ENCODE results near the gene AANAT.

The AANAT gene

GRCh38 chr17:76467366-76467765 is at the start of gene AANAT:
Gene AANAT (plus strand): TSS chr17:76467603. CDS start chr17:76468747, 1,144 bp downstream.
- peaks cover 4% of the 10 kb centered on the region for H3K4me1 Mint-ChIP-seq (ENCODE audit: low read depth)
- H3K27me3 Mint-ChIP-seq: no peaks in the 10 kb centered on the region
- H3K4me3 Mint-ChIP-seq: no peak within 1 kb of the TSS
- H3K9me3 Mint-ChIP-seq: no peaks in the 10 kb centered on the region
- H3K27ac Mint-ChIP-seq: no peak within 1 kb of the TSS
- peaks cover 4% of the 10 kb centered on the region for H3K36me3 Mint-ChIP-seq (ENCODE audit: low read depth)

GRCh38 chr17:76419576-76420260 is 47.7 kb upstream of the AANAT start:
- Mint-ChIP-seq H3K27me3 (no peaks in the 10 kb centered on the region), H3K4me3 (no peak overlapping the region), H3K36me3 (ENCODE audit: low read depth) (peaks cover 20% of the 10 kb centered on the region), H3K27ac (no peak overlapping the region), H3K9me3 (no peaks in the 10 kb centered on the region), H3K4me1 (ENCODE audit: low read depth) (peaks cover 29% of the 10 kb centered on the region)

DNA sequence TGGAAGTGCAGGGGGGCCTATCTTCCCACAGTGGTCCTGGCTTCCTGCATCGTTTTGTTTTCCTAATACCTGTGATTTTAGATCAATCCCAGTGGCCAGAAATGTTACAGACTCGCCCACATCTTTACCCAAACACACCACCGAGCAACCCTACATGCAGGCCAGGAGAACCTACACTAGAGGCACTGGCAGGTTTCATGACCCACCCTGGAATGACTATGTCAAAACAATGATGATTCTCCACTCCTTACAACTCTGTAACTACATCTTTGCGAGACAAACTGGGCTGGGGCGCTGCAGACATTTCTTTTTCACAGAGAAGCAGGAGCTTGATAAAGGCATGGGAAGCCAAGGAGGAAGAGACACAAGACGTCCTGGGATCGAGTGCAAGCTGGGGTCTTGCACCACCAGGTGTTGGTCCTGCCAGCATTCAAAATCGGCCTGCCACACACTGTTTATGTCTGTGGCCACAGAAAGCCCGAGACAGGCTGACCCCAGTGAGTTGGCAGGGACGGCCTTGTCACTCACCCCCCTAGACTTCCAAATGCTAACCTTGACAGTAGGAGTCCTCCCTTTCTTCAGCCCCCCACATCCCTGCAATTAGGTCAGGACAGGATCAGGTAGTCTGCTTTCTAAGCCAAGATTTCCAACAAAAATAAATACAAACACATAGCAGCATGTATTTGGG is 46.9 kb upstream of the AANAT start:
- H3K4me3 Mint-ChIP-seq: no peak overlapping the region
- H3K9me3 Mint-ChIP-seq: no peaks in the 10 kb centered on the region
- H3K4me1 Mint-ChIP-seq (ENCODE audit: low read depth): peaks cover 33% of the 10 kb centered on the region
- peak overlapping the region; percentile 28 for H3K27ac Mint-ChIP-seq
- peaks cover 23% of the 10 kb centered on the region for H3K36me3 Mint-ChIP-seq (ENCODE audit: low read depth)
- H3K27me3 Mint-ChIP-seq: no peaks in the 10 kb centered on the region

DNA sequence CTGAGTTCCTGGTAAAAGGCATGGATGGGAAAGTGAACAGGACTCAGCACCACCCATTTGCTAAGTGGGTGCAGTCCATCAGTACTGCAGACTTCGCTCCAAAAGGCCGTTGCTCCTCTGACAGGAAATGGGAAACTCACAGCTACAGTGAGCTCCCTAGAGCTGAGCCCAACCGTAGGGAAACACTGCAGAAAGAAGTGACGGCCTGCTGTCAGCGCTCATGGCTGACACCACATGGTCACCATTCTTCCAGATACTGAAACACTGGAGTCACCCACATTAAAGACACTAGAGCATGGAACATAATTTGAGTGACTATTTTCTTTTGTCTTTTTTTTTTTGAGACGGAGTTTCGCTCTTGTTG is 46.4 kb upstream of the AANAT start:
- H3K27ac Mint-ChIP-seq: no peak overlapping the region
- H3K4me3 Mint-ChIP-seq: no peak overlapping the region
- peaks cover 36% of the 10 kb centered on the region for H3K4me1 Mint-ChIP-seq (ENCODE audit: low read depth)
- no peaks in the 10 kb centered on the region for H3K27me3 Mint-ChIP-seq
- peaks cover 27% of the 10 kb centered on the region for H3K36me3 Mint-ChIP-seq (ENCODE audit: low read depth)
- no peaks in the 10 kb centered on the region for H3K9me3 Mint-ChIP-seq

DNA sequence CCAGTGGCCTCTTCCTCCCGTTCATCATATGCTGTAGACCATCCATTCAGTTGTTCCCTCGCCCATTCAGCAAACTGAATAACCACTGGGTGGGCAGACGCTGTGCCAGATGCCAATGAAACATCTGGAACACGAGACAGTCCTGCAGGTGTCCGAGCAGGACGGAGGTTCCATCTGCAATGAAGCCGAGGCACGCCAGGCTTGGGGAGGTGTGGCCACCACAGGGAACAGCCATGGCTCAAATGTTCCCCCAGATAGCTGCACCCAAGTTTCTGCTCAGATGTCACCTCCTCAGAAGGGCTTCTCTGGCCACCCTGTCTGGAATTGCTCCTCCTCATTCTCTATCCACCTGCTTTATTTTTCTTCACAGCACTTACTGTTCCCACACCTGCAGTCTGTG is 45.0 kb upstream of the AANAT start:
- Mint-ChIP-seq H3K27me3 (no peaks in the 10 kb centered on the region), H3K4me1 (ENCODE audit: low read depth) (peaks cover 47% of the 10 kb centered on the region), H3K4me3 (no peak overlapping the region), H3K27ac (no peak overlapping the region), H3K9me3 (no peaks in the 10 kb centered on the region), H3K36me3 (ENCODE audit: low read depth) (peaks cover 23% of the 10 kb centered on the region)

DNA sequence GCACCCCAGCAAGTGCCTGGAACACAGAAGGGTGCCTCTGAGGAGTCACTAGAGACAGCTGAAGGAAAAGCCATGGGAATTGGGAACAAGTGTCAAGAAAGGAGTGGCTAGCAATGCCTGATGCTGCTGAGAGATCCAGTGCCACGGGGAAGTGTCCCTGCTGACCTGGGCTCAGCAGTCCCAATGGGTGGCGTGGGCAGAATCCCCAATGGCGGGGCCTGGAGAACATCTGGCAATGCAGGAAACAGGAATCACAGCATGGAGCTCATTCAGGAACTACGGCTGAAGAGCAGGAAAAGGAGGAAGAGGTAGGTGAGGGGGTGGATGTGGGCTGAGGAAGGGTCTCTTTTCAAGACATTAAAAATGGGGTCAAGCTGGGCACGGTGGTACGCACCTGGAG is 44.5 kb upstream of the AANAT start:
- H3K27me3 Mint-ChIP-seq: no peaks in the 10 kb centered on the region
- H3K4me3 Mint-ChIP-seq: no peak overlapping the region
- H3K36me3 Mint-ChIP-seq (ENCODE audit: low read depth): peaks cover 18% of the 10 kb centered on the region
- H3K4me1 Mint-ChIP-seq (ENCODE audit: low read depth): peaks cover 47% of the 10 kb centered on the region
- peak overlapping the region; percentile 75 for H3K27ac Mint-ChIP-seq
- no peaks in the 10 kb centered on the region for H3K9me3 Mint-ChIP-seq

GRCh38 chr17:76426853-76427252 is 40.5 kb upstream of the AANAT start:
- H3K27ac Mint-ChIP-seq: no peak overlapping the region
- H3K4me1 Mint-ChIP-seq (ENCODE audit: low read depth): peaks cover 58% of the 10 kb centered on the region
- no peaks in the 10 kb centered on the region for H3K27me3 Mint-ChIP-seq
- no peaks in the 10 kb centered on the region for H3K9me3 Mint-ChIP-seq
- H3K36me3 Mint-ChIP-seq (ENCODE audit: low read depth): peaks cover 22% of the 10 kb centered on the region
- no peak overlapping the region for H3K4me3 Mint-ChIP-seq

DNA sequence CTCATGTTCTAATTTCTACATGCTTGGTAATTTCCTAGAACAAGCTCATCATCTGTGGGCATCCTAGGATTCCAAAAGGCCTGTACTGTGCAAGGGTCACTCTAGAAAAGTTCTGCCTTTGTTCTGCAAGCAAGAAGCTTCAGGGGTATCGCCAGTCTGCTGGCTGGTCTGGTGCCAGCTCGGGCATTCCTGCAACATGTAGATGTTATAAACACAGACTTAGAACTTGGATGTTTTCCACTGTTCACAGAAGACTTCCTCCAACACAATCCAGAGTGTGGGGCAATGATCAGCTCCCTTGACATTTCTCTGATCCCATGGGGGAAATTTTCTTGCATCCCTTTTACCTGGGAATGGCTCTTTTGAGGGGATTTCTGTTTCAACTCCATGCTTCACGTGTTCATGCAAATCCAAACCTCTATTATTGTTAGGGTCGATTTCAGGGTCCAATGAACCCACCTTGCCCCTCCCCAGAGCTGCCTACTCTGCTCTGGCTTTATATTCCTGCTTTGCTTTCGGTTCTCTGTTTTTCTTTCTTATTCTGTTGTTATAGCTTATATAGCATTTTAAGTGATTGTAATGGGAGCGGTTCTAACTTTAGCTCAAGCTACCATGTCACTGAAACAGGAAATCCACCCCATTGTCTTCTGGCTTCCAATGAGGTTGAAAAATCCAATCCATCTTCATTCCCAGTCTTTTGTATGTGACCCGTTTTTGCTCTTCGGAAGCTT is 39.7 kb upstream of the AANAT start:
- Mint-ChIP-seq H3K4me1 (ENCODE audit: low read depth) (peaks cover 62% of the 10 kb centered on the region), H3K9me3 (no peaks in the 10 kb centered on the region), H3K27ac (no peak overlapping the region), H3K4me3 (no peak overlapping the region), H3K36me3 (ENCODE audit: low read depth) (peaks cover 16% of the 10 kb centered on the region), H3K27me3 (no peaks in the 10 kb centered on the region)

- Mint-ChIP-seq H3K9me3 (no peaks in the 10 kb centered on the region), H3K27me3 (no peaks in the 10 kb centered on the region), H3K36me3 (ENCODE audit: low read depth) (peaks cover 12% of the 10 kb centered on the region), H3K4me1 (ENCODE audit: low read depth) (peaks cover 65% of the 10 kb centered on the region), H3K27ac (no peak overlapping the region), H3K4me3 (no peak overlapping the region)
Observed at GRCh38 chr17:76428511-76428910, 38.9 kb upstream of the AANAT start.

- no peak overlapping the region for H3K4me3 Mint-ChIP-seq
- H3K4me1 Mint-ChIP-seq (ENCODE audit: low read depth): peaks cover 65% of the 10 kb centered on the region
- no peaks in the 10 kb centered on the region for H3K27me3 Mint-ChIP-seq
- no peaks in the 10 kb centered on the region for H3K9me3 Mint-ChIP-seq
- H3K36me3 Mint-ChIP-seq (ENCODE audit: low read depth): peaks cover 8% of the 10 kb centered on the region
- no peak overlapping the region for H3K27ac Mint-ChIP-seq
Observed at GRCh38 chr17:76431509-76431908, 35.9 kb upstream of the AANAT start.

- Mint-ChIP-seq H3K4me3 (no peak overlapping the region), H3K36me3 (ENCODE audit: low read depth) (peaks cover 8% of the 10 kb centered on the region), H3K27me3 (no peaks in the 10 kb centered on the region), H3K27ac (no peak overlapping the region), H3K9me3 (no peaks in the 10 kb centered on the region), H3K4me1 (ENCODE audit: low read depth) (peaks cover 60% of the 10 kb centered on the region)
Observed at GRCh38 chr17:76432004-76432403, 35.4 kb upstream of the AANAT start.

GRCh38 chr17:76432712-76433336 is 34.6 kb upstream of the AANAT start:
- no peak overlapping the region for H3K4me3 Mint-ChIP-seq
- no peaks in the 10 kb centered on the region for H3K27me3 Mint-ChIP-seq
- H3K4me1 Mint-ChIP-seq (ENCODE audit: low read depth): peaks cover 55% of the 10 kb centered on the region
- H3K9me3 Mint-ChIP-seq: no peaks in the 10 kb centered on the region
- H3K27ac Mint-ChIP-seq: no peak overlapping the region
- H3K36me3 Mint-ChIP-seq (ENCODE audit: low read depth): peaks cover 8% of the 10 kb centered on the region

GRCh38 chr17:76433693-76434092 is 33.7 kb upstream of the AANAT start:
- Mint-ChIP-seq H3K4me3 (no peak overlapping the region), H3K4me1 (ENCODE audit: low read depth) (peaks cover 49% of the 10 kb centered on the region), H3K36me3 (ENCODE audit: low read depth) (peaks cover 8% of the 10 kb centered on the region), H3K27me3 (no peaks in the 10 kb centered on the region), H3K9me3 (no peaks in the 10 kb centered on the region), H3K27ac (no peak overlapping the region)

- Mint-ChIP-seq H3K27me3 (no peaks in the 10 kb centered on the region), H3K27ac (no peak overlapping the region), H3K4me1 (ENCODE audit: low read depth) (peaks cover 49% of the 10 kb centered on the region)
Observed at GRCh38 chr17:76434870-76435269, 32.5 kb upstream of the AANAT start.

GRCh38 chr17:76435751-76436150 is 31.7 kb upstream of the AANAT start:
- Mint-ChIP-seq H3K9me3 (no peaks in the 10 kb centered on the region), H3K27me3 (no peaks in the 10 kb centered on the region), H3K27ac (no peak overlapping the region), H3K36me3 (ENCODE audit: low read depth) (peaks cover 3% of the 10 kb centered on the region), H3K4me3 (no peak overlapping the region), H3K4me1 (ENCODE audit: low read depth) (peaks cover 43% of the 10 kb centered on the region)

More at GRCh38 chr17:76434870-76435269, 32.5 kb upstream of the AANAT start:
- Mint-ChIP-seq H3K4me3 (no peak overlapping the region), H3K9me3 (no peaks in the 10 kb centered on the region), H3K36me3 (ENCODE audit: low read depth) (peaks cover 6% of the 10 kb centered on the region)

Measured in stimulated activated naive CD8-positive, alpha-beta T cell treated with anti-CD3 and anti-CD28 coated beads, Interleukin-15, Interleukin-2, amounts not matched to agents 100 ng/mL and 50 ng/mL, for 24 hours (primary cell).